Kidney epithelial cell (primary cell): ENCODE measurements around the gene KLHDC8A. TPM values are rescaled to one million over a fixed set of nuclear protein-coding genes. Genes with fewer than 3 reads are reported as not detected.

Experiments
- DNase-seq: peaks from one replicate; pipeline ENCODE4 v3.0.0-alpha.2; 2010; ENCODE audit warnings: low read depth
- H3K27me3 ChIP-seq: 2 replicates; pipeline ENCODE4 v1.6.0; 2011; ENCODE audit warnings: low read length; ENCODE audit not compliant: control insufficient read depth, insufficient read depth
- H3K36me3 ChIP-seq: 2 replicates; pipeline ENCODE4 v1.5.1; 2011; ENCODE audit warnings: low read length; ENCODE audit not compliant: control insufficient read depth, insufficient read depth
- H3K4me3 ChIP-seq: 2 replicates; pipeline ENCODE4 v1.5.1; 2011; ENCODE audit warnings: low read depth, mild to moderate bottlenecking, control low read depth, low read length
- total RNA-seq: library from RNA; depleted of rRNA; stranded (reverse); fragments of >200 nt; gene quantifications from 2 replicates; pipeline ENCODE4 v1.2.3, GENCODE V29; 2015
- TF ChIP-seq, protein P1 (sequence below): IDR thresholded peaks from 2 replicates; pipeline ENCODE4 v1.5.1; 2011; ENCODE audit warnings: mild to moderate bottlenecking, moderate library complexity, low read length, control low read depth, inconsistent platforms; ENCODE audit not compliant: insufficient read depth, poor library complexity, severe bottlenecking

KLHDC8A gene
- total RNA-seq, 1 donor from 2014 or later: 16.5 TPM

- TF ChIP-seq, protein P1, sequence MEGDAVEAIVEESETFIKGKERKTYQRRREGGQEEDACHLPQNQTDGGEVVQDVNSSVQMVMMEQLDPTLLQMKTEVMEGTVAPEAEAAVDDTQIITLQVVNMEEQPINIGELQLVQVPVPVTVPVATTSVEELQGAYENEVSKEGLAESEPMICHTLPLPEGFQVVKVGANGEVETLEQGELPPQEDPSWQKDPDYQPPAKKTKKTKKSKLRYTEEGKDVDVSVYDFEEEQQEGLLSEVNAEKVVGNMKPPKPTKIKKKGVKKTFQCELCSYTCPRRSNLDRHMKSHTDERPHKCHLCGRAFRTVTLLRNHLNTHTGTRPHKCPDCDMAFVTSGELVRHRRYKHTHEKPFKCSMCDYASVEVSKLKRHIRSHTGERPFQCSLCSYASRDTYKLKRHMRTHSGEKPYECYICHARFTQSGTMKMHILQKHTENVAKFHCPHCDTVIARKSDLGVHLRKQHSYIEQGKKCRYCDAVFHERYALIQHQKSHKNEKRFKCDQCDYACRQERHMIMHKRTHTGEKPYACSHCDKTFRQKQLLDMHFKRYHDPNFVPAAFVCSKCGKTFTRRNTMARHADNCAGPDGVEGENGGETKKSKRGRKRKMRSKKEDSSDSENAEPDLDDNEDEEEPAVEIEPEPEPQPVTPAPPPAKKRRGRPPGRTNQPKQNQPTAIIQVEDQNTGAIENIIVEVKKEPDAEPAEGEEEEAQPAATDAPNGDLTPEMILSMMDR: no peak
- H3K4me3 ChIP-seq: no peak overlapping the region
- H3K36me3 ChIP-seq: no peaks in the 10 kb centered on the region
- H3K27me3 ChIP-seq: no peaks in the 10 kb centered on the region
- no peak for DNase-seq
Observed at GRCh38 chr1:205357567-205357966, 845 bp upstream of the KLHDC8A start.

DNA sequence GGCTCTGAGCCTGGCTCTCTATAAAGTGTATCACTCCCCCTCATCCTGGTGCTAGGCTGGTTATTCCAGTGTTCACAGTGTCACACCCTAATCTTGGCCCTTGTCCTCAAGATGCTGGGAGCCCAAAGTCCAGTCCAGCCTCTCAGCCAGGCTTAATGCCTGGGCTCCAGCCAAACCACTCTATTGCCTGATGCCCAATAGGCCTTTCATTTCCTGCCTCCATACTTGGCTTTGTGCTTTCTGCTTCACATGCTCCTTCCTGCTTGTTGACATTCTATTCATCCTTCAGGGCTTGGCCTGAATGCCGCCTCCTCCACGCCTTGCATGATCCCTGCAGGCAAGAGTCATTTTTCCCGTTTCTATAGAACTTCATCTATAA, 1.7 kb downstream of the KLHDC8A start:
- H3K4me3 ChIP-seq: no peak overlapping the region
- H3K27me3 ChIP-seq: no peaks in the 10 kb centered on the region
- no peak for DNase-seq
- no peaks in the 10 kb centered on the region for H3K36me3 ChIP-seq
- TF ChIP-seq, protein P1: no peak

DNA sequence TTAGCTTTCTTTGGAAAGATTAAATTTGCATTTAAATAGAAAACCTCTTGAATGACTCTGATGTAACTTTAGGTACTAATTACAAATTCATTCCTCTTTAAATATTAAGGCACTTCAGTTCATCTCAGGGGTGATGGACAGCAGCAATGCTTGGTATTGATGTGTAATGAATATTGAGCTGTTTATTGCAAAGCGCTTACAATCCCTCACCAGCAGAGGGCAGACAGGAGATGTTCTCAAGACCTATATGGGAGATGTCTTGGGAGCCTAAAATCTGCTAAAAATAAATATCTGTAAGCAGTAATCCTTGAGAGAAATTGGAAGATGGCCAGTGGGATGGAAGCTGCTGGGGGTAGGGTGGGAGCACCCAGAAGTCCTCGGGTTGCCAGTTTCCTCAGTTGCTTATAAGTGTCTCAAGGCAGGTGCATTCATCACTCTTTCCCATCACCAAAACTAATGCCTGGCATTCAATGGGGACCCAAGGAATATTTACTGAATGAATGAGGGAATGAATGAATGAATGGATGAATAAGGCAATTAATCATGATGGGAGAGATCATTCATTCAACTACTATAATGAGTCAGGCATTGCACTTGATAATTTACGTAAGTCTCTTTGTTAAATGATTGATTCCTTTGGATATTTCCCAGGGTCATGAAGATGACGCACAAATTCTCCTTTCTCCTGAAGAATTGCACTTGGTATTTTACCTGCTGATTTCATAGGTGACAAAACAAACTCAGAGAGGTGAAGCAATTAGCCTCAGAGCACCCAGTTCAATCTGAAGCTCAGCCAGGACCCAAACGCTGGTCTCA, 2.3 kb downstream of the KLHDC8A start:
- no peaks in the 10 kb centered on the region for H3K27me3 ChIP-seq
- TF ChIP-seq, protein P1: peak; percentile 84
- DNase-seq: no peak
- no peaks in the 10 kb centered on the region for H3K36me3 ChIP-seq
- no peak overlapping the region for H3K4me3 ChIP-seq

GRCh38 chr1:205353612-205354011, 3.1 kb downstream of the KLHDC8A start:
- H3K27me3 ChIP-seq: no peaks in the 10 kb centered on the region
- no peak overlapping the region for H3K4me3 ChIP-seq

DNA sequence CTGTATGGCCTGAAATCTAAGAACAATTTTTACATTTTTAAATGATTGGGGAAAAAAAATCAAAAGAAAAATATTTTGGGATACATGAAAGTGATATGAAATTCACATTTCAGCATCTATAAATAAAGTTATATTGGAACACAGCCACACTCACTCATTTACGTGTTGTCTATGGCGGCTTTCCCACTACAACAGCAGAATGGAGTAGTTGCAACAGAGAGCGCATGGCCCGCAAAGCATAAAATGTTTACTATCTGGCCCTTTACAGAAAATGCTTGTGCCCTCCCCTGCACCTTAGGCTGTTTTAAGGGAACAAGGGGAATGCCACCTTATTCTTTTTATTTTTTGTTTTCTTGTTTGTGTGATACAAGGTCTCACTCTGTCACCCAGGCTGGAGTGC, 3.5 kb downstream of the KLHDC8A start:
- TF ChIP-seq, protein P1: no peak
- no peak for DNase-seq
- Histone ChIP-seq H3K4me3 (no peak overlapping the region), H3K27me3 (no peaks in the 10 kb centered on the region), H3K36me3 (no peaks in the 10 kb centered on the region)

More at GRCh38 chr1:205353612-205354011, 3.1 kb downstream of the KLHDC8A start:
- DNase-seq: no peak
- TF ChIP-seq, protein P1: no peak
- H3K36me3 ChIP-seq: no peaks in the 10 kb centered on the region
